ENCODE results near the gene ACD. TPM values are rescaled to one million over a fixed set of nuclear protein-coding genes. Genes with fewer than 3 reads are reported as not detected.

The ACD gene
- total and polyA plus RNA-seq, 5 experiments from 2014 or later, result 24.6 to 46.6 (median 38.1) TPM

DNA sequence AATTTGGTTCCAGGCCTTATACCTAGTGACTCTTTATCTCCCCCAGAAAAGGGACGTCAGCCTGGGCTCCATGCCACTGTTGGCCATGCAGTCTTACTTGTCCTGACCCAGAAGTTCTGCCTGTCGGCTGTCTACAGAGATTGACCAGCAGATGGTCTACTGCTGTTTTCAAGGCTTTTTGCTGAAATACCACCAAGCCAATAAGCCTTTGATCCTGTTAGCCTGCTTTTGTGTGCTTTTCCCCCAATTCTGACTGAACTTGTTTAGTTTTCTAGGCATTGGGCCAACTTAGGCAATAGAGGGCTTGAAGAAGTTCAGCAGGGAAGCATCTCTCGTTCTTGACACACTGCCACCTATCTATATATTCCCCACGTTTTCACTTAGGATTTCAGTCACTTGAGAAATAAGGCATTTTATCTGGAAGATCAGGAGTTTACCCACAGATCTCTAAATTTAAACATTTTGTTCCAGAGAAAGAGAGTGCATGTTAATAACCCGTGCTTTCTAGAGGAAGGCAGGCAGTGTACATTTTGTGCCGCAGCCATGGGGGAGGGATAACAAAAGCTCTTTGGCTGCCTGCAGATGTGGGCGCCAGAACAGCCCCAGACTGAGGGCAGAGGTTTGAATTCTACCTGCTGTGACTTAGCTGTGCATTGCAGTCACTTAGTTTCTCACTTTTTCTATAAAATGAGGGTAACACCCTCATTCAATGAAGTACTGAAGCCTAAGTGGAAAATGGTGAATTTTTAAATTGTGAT lies 27.5 kb downstream of the ACD start:
- peaks cover 0 to 96% (median 15%) of the 10 kb centered on the region in 3 donors for H3K36me3 Mint-ChIP-seq
- peak overlapping the region in 6 of 10 donors; percentile 12 to 78 (median 56) for H3K27ac Mint-ChIP-seq
- DNase-seq, result no peak
- H3K9me3 Mint-ChIP-seq, result no peaks in the 10 kb centered on the region
- POLR2A ChIA-PET, result no interaction called here
- no peaks in the 10 kb centered on the region for H3K27me3 Mint-ChIP-seq
- peaks cover 0 to 2% (median 0%) of the 10 kb centered on the region in 4 donors for H3K4me1 Mint-ChIP-seq
- no peak overlapping the region for H3K4me3 Mint-ChIP-seq
- no peak for ATAC-seq

DNA sequence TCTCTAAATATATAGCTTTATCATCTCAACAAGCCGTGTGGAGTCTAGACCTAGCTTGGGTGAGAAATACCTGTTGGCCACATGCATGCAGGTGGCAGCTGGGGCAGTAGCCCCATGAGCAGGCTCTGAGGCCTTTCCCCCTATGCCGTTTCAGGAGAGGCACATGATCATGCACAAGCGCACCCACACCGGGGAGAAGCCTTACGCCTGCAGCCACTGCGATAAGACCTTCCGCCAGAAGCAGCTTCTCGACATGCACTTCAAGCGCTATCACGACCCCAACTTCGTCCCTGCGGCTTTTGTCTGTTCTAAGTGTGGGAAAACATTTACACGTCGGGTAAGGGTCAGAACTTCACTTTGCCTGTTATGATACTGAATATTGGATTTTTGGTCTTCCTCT lies 31.8 kb downstream of the ACD start:
- ATAC-seq (no peak), DNase-seq (no peak)
- H3K9me3 Mint-ChIP-seq, result no peaks in the 10 kb centered on the region
- peaks cover 0 to 4% (median 0%) of the 10 kb centered on the region in 4 donors for H3K4me1 Mint-ChIP-seq
- POLR2A ChIA-PET, result interaction anchor here (1.5 to 1.9 kb wide), 2 partner anchors 65 to 81 kb away, joined by 3 to 5 read pairs; no protein-coding TSS in a partner anchor
- H3K4me3 Mint-ChIP-seq, result no peak overlapping the region
- no peaks in the 10 kb centered on the region for H3K27me3 Mint-ChIP-seq
- H3K27ac Mint-ChIP-seq, result no peak overlapping the region
- H3K36me3 Mint-ChIP-seq, result peaks cover 0 to 92% (median 10%) of the 10 kb centered on the region in 3 donors

DNA sequence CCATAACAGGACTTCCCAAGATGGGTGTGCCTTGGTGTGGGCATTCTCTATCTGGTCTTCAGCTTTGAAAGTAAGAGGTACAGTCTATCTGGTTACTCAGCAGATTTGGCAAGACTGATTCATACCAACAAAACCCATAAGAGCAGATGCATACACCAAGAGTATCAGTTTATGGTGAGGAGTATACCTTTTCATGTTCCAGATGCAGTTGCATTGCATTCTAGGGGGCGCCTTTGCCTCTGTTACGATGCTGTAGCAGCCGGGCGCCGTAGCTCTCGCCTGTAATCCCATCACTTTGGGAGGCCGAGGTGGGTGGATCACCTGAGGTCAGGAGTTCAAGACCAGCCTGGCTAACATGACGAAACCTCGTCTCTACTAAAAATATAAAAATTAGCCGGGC lies 46.3 kb downstream of the ACD start:
- no peak for DNase-seq
- no peak for ATAC-seq
- Mint-ChIP-seq H3K4me3 (no peak overlapping the region), H3K27ac (no peak overlapping the region), H3K36me3 (peaks cover 0 to 85% (median 10%) of the 10 kb centered on the region in 3 donors), H3K4me1 (peaks cover 0 to 4% (median 2%) of the 10 kb centered on the region in 4 donors), H3K9me3 (no peaks in the 10 kb centered on the region), H3K27me3 (no peaks in the 10 kb centered on the region)
- POLR2A ChIA-PET, result interaction anchor here (0.7 to 1.0 kb wide), 2 partner anchors 50 to 936 kb away, joined by 3 to 4 read pairs; no protein-coding TSS in a partner anchor

DNA sequence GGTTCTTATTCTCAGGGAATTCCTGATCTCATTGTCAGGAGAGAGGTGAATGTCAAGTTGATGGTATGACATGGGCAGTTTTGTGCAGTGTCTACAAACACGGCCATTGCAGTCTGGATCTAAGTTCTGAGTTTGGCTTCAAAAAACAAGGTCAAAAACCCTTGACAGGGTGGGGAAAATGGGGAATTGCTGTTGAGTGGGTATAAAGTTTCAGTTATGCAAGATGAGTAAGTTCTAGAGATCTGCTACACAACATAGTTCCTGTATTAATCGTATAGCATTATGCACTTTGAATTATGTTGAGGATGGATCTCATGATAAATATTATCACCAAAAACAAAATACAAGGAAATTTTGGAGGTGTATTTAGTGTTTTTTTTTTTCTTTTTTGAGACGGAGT lies 51.7 kb downstream of the ACD start:
- Mint-ChIP-seq H3K9me3 (no peaks in the 10 kb centered on the region), H3K4me1 (peaks cover 13 to 22% (median 17%) of the 10 kb centered on the region in 4 donors), H3K4me3 (no peak overlapping the region), H3K36me3 (peaks cover 0 to 42% (median 5%) of the 10 kb centered on the region in 3 donors), H3K27me3 (no peaks in the 10 kb centered on the region), H3K27ac (peak overlapping the region in 3 of 10 donors; percentile 40 to 76 (median 55))
- POLR2A ChIA-PET, result interaction anchor here (0.6 kb wide), 1 partner anchor 21 kb away, joined by 7 read pairs; no protein-coding TSS in a partner anchor
- DNase-seq, result no peak
- no peak for ATAC-seq

Other genes with a start within 250 kb of the ACD start
- gene ZDHHC1, start 243.8 kb downstream of the ACD start, total RNA-seq, result under 1 TPM in 1 of 2 experiments, not detected in 1; 0.52 TPM
- gene ZDHHC1, start 243.8 kb downstream of the ACD start, polyA plus RNA-seq, result under 1 TPM; 0.18 to 0.28 (median 0.27) TPM
- not detected for gene HSD11B2, start 229.1 kb downstream of the ACD start, total RNA-seq
- not detected for gene HSD11B2, start 229.1 kb downstream of the ACD start, polyA plus RNA-seq
- 10 to 100 TPM; 33.3 to 35.1 TPM for gene ATP6V0D1, start 179.1 kb downstream of the ACD start, total RNA-seq
- gene ATP6V0D1, start 179.1 kb downstream of the ACD start, polyA plus RNA-seq, result 10 to 100 TPM; 74.7 to 89.6 (median 77.5) TPM
- gene AGRP, start 176.7 kb downstream of the ACD start, total RNA-seq, result not detected
- not detected for gene AGRP, start 176.7 kb downstream of the ACD start, polyA plus RNA-seq
- gene RIPOR1, start 131.4 kb downstream of the ACD start, total RNA-seq, result 10 to 100 TPM; 50.1 to 57.2 TPM
- gene RIPOR1, start 131.4 kb downstream of the ACD start, polyA plus RNA-seq, result 1 to 10 TPM; 1.5 to 3.0 (median 2.3) TPM
- 10 to 100 TPM; 67.5 to 67.6 TPM for gene CTCF, start 97.7 kb downstream of the ACD start, total RNA-seq
- gene CTCF, start 97.7 kb downstream of the ACD start, polyA plus RNA-seq, result 10 to 100 TPM; 37.1 to 61.1 (median 51.9) TPM
- gene CARMIL2, start 15.1 kb downstream of the ACD start, total RNA-seq, result 100 to 1,000 TPM; 184 to 189 TPM
- 10 to 100 TPM; 12.8 to 28.7 (median 13.3) TPM for gene CARMIL2, start 15.1 kb downstream of the ACD start, polyA plus RNA-seq
- gene PARD6A, start 700 bp upstream of the ACD start, total RNA-seq, result 1 to 10 TPM; 4.3 to 6.0 TPM
- gene PARD6A, start 700 bp upstream of the ACD start, polyA plus RNA-seq, result 10 to 100 TPM; 10.6 to 13.3 (median 11.2) TPM
- 1 to 10 TPM; 7.5 to 8.4 TPM for gene ENKD1, start 6.5 kb upstream of the ACD start, total RNA-seq
- gene ENKD1, start 6.5 kb upstream of the ACD start, polyA plus RNA-seq, result 1 to 10 TPM; 1.5 to 2.8 (median 1.6) TPM
- 1 to 10 TPM; 4.7 to 6.1 TPM for gene C16orf86, start 6.6 kb upstream of the ACD start, total RNA-seq
- 1 to 10 TPM; 4.3 to 5.1 (median 4.3) TPM for gene C16orf86, start 6.6 kb upstream of the ACD start, polyA plus RNA-seq
- gene GFOD2, start 59.1 kb upstream of the ACD start, total RNA-seq, result 10 to 100 TPM; 12.7 to 13.0 TPM
- gene GFOD2, start 59.1 kb upstream of the ACD start, polyA plus RNA-seq, result 10 to 100 TPM in 1 of 3 donors, 1 to 10 TPM in 2; 6.0 to 10.9 (median 6.5) TPM
- gene RANBP10, start 146.3 kb upstream of the ACD start, total RNA-seq, result 10 to 100 TPM; 18.5 to 23.6 TPM
- 10 to 100 TPM in 1 of 3 donors, 1 to 10 TPM in 2; 5.8 to 13.8 (median 6.3) TPM for gene RANBP10, start 146.3 kb upstream of the ACD start, polyA plus RNA-seq
- 1 to 10 TPM; 1.0 to 1.2 TPM for gene TSNAXIP1, start 146.6 kb upstream of the ACD start, total RNA-seq
- under 1 TPM in 1 of 3 donors, not detected in 2; 0.14 TPM for gene TSNAXIP1, start 146.6 kb upstream of the ACD start, polyA plus RNA-seq
- 10 to 100 TPM; 63.8 to 63.9 TPM for gene THAP11, start 182.1 kb upstream of the ACD start, total RNA-seq
- gene THAP11, start 182.1 kb upstream of the ACD start, polyA plus RNA-seq, result 100 to 1,000 TPM; 132 to 158 (median 143) TPM
- 10 to 100 TPM; 37.0 to 40.6 TPM for gene NUTF2, start 186.7 kb upstream of the ACD start, total RNA-seq
- gene NUTF2, start 186.7 kb upstream of the ACD start, polyA plus RNA-seq, result 100 to 1,000 TPM; 109 to 124 (median 114) TPM
- 100 to 1,000 TPM; 108 to 117 TPM for gene CENPT, start 187.4 kb upstream of the ACD start, total RNA-seq
- gene CENPT, start 187.4 kb upstream of the ACD start, polyA plus RNA-seq, result 10 to 100 TPM; 11.8 to 17.8 (median 13.1) TPM
- 100 to 1,000 TPM; 123 to 136 TPM for gene EDC4, start 212.8 kb upstream of the ACD start, total RNA-seq
- 10 to 100 TPM; 22.7 to 44.0 (median 40.8) TPM for gene EDC4, start 212.8 kb upstream of the ACD start, polyA plus RNA-seq
- gene NRN1L, start 224.6 kb upstream of the ACD start, total RNA-seq, result 1 to 10 TPM; 2.6 to 5.3 TPM
- not detected for gene NRN1L, start 224.6 kb upstream of the ACD start, polyA plus RNA-seq
- 10 to 100 TPM; 26.6 to 28.6 TPM for gene PSKH1, start 233.0 kb upstream of the ACD start, total RNA-seq
- 10 to 100 TPM; 20.8 to 34.5 (median 22.2) TPM for gene PSKH1, start 233.0 kb upstream of the ACD start, polyA plus RNA-seq

All from naive thymus-derived CD8-positive, alpha-beta T cell (primary cell).